ENCODE data around the gene LNX1. TPM values are rescaled to one million over a fixed set of nuclear protein-coding genes. Genes with fewer than 3 reads are reported as not detected.

LNX1 gene
- total and polyA plus RNA-seq, 2 of the 13 experiments (the other 11 are each of a cell fraction or from before 2014, with no cell fraction given), result 0.49 TPM

- DNase-seq (ENCODE audit: low spot score) (no peak), ATAC-seq (no peak), FAIRE-seq (no peak)
- POLR2A ChIA-PET, result no interaction called here
- CTCF ChIA-PET (ENCODE audit: low intra/inter-chr PET ratio, low total read pairs), result no interaction called here
- intact Hi-C loops (cut with micrococcal nuclease; ENCODE audit: unreplicated experiment) (no loop called here), in situ Hi-C loops (cut with HindIII; ENCODE audit: extremely low pct_ligation_motif_present, low pct_unique_long_range_greater_than_20kb) (loop anchor here (25.0 kb wide), 2 partner anchors 418 to 593 kb away; no protein-coding TSS in a partner anchor)
- H3K79me2 ChIP-seq (ENCODE audit: insufficient read depth, low read length), result no peaks in the 10 kb centered on the region
- H2AFZ ChIP-seq (ENCODE audit: low read length), result no peak overlapping the region
- H3K27ac ChIP-seq (ENCODE audit: extremely low read length, insufficient read depth, low read length), result no peak overlapping the region
- no peaks in the 10 kb centered on the region for H4K20me1 ChIP-seq (ENCODE audit: insufficient read depth, low read length)
- H3K4me3 ChIP-seq (replicated peaks in 1 of 3; ENCODE audit: insufficient read depth in 1 of 3, low read depth in 2 of 3, low read length in 3 of 3), result no peak overlapping the region
- no peak overlapping the region for H3K9ac ChIP-seq (ENCODE audit: insufficient read depth, low read depth, low read length)
- no peaks in the 10 kb centered on the region; a peak in 1 of 5 replicates for H3K27me3 ChIP-seq (ENCODE audit: control insufficient read depth in 1 of 2, insufficient read depth in 2 of 2, low read length in 2 of 2)
- H3K36me3 ChIP-seq (replicated peaks in 1 of 2; ENCODE audit: control insufficient read depth in 1 of 2, insufficient read depth in 2 of 2, low read length in 2 of 2), result no peaks in the 10 kb centered on the region
- H3K4me1 ChIP-seq (ENCODE audit: insufficient read depth, low read length), result no peaks in the 10 kb centered on the region
- no peaks in the 10 kb centered on the region for H3K9me3 ChIP-seq (ENCODE audit: low read length)
- BruUV-seq (replicated peaks), result no TSS peak
- TF ChIP-seq TCF7L2 (IDR thresholded peaks at IDR 0.05; ENCODE audit: low read depth, low read length), result no peak
- TF ChIP-seq PHF21A (CRISPR knock-in tag; IDR thresholded peaks at IDR 0.05), result no peak
- no peak for TF ChIP-seq ZNF343 (CRISPR knock-in tag; IDR thresholded peaks at IDR 0.05)
- no peak for TF ChIP-seq YEATS2 (CRISPR knock-in tag; IDR thresholded peaks at IDR 0.05; ENCODE audit: borderline replicate concordance)
- TF ChIP-seq THYN1 (CRISPR knock-in tag; IDR thresholded peaks at IDR 0.05; ENCODE audit: borderline replicate concordance, low read depth), result no peak
- TF ChIP-seq ZFP36L1 (CRISPR knock-in tag; IDR thresholded peaks at IDR 0.05), result no peak
- no peak for TF ChIP-seq ZNF607 (CRISPR knock-in tag; IDR thresholded peaks at IDR 0.05; ENCODE audit: borderline replicate concordance)
- TF ChIP-seq ZNF101 (CRISPR knock-in tag; IDR thresholded peaks at IDR 0.05; ENCODE audit: borderline replicate concordance, low read depth), result no peak
- no peak for TF ChIP-seq ATRX (CRISPR knock-in tag; IDR thresholded peaks at IDR 0.05; ENCODE audit: borderline replicate concordance)
- TF ChIP-seq ISL2 (CRISPR knock-in tag; IDR thresholded peaks at IDR 0.05), result no peak
- TF ChIP-seq FIP1L1 (IDR thresholded peaks at IDR 0.05; ENCODE audit: borderline replicate concordance, insufficient read depth, low read depth, low read length), result no peak
- TF ChIP-seq IKZF1 (IDR thresholded peaks at IDR 0.05), result no peak
- TF ChIP-seq, protein P1, sequence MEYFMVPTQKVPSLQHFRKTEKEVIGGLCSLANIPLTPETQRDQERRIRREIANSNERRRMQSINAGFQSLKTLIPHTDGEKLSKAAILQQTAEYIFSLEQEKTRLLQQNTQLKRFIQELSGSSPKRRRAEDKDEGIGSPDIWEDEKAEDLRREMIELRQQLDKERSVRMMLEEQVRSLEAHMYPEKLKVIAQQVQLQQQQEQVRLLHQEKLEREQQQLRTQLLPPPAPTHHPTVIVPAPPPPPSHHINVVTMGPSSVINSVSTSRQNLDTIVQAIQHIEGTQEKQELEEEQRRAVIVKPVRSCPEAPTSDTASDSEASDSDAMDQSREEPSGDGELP (IDR thresholded peaks at IDR 0.05; ENCODE audit: borderline replicate concordance, low read depth), result no peak
- TF ChIP-seq ZNF703 (CRISPR knock-in tag; IDR thresholded peaks at IDR 0.05; ENCODE audit: borderline replicate concordance), result no peak
- TF ChIP-seq ZNF7 (CRISPR knock-in tag; IDR thresholded peaks at IDR 0.05), result no peak
- 14% methylated on average over 3 of the region's 3 CpGs for WGBS (ENCODE audit: low lambda C conversion rate)
- no peak overlapping the region for H3K4me2 ChIP-seq (ENCODE audit: low read depth, low read length)
Observed at GRCh38 chr4:53605783-53606182, 14.5 kb upstream of the LNX1 start.

All from HepG2 (cell line).